H7 (cell line): ENCODE data around the gene GLRA2. TPM values are rescaled to one million over a fixed set of nuclear protein-coding genes. Genes with fewer than 3 reads are reported as not detected.

Source experiments
- DNase-seq: peaks from one replicate; pipeline ENCODE4 v3.0.0; 2012
- H3K27me3 ChIP-seq: 2 replicates; pipeline ENCODE4 v1.6.0; 2011; ENCODE audit warnings: mild to moderate bottlenecking, low read length; ENCODE audit not compliant: control insufficient read depth, insufficient read depth
- H3K36me3 ChIP-seq: replicated peaks from 2 replicates; pipeline ENCODE4 v1.5.1; 2011; ENCODE audit warnings: low read length; ENCODE audit not compliant: control insufficient read depth, insufficient read depth
- H3K4me3 ChIP-seq: 2 replicates; pipeline ENCODE4 v1.5.1; 2011; ENCODE audit warnings: low read depth, mild to moderate bottlenecking, control low read depth, low read length, moderate library complexity; ENCODE audit not compliant: insufficient read depth
- total RNA-seq: library from RNA; depleted of rRNA; stranded (reverse); fragments of >200 nt; shearing (Covaris generic); gene quantifications from 2 replicates; pipeline ENCODE4 v1.2.3, GENCODE V29; 2014

GLRA2 gene
- total RNA-seq, 1 experiment from 2014 or later = not detected

DNA sequence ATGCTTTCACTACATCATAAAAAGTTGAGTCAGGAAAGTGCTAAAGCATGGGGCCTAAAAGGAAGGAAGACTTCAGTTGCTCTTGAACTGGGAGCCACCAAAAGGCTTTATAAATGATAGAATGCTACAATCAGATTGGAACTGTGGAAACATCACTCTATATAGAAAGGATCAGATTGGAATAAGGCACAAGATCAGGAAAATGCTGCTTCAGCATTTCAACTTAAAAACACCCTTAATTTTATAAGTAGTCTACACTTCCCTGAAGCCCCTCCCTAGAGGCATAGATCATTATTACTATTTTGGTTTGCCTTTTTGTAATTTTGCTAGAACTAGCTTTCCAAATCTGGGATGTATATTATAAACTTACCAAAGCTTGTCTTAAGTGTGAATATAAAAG, 172.8 kb downstream of the GLRA2 start:
- Histone ChIP-seq H3K4me3 (no peak overlapping the region), H3K36me3 (no peaks in the 10 kb centered on the region), H3K27me3 (no peaks in the 10 kb centered on the region)
- no peak for DNase-seq

DNA sequence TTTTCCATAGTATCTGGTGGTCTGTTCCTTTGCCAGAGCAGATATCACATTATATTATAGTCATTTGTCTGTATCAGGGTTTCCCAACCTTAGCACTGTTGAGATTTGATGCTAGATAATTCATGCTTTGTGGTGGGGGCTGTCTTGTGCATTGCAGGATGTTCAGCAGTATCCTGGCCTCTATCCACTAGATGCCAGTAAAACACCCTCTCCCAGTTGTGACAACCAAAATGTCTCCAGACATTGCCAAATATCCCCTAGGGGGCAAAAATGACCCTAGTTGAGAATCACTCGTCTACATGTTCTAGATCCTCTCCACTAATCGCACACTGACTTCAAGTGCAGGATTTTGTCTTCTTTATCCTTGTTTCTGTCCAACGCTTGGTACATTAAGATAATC, 182.8 kb downstream of the GLRA2 start:
- H3K36me3 ChIP-seq = no peaks in the 10 kb centered on the region
- no peak overlapping the region for H3K4me3 ChIP-seq
- no peak for DNase-seq
- H3K27me3 ChIP-seq = no peaks in the 10 kb centered on the region

DNA sequence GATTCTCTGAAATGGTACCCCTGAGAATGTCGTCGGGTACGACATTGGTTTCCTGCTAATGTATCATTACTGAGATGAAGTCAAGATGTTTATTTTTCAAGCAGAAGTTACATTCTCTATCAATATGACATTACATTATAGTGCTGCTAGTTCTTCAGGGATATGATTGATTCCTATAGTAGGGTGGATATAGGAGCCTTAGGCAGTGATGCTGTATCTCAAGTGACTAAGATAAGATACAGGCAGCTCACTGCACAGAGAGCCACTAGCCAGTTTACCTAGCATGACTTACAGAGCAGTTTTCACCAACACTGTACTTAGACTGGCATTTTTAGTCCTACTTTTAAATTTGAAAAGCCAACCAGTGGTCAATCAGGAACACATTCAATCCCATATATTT, 188.6 kb downstream of the GLRA2 start:
- H3K27me3 ChIP-seq = no peaks in the 10 kb centered on the region
- DNase-seq = no peak
- no peak overlapping the region for H3K4me3 ChIP-seq
- no peaks in the 10 kb centered on the region for H3K36me3 ChIP-seq

DNA sequence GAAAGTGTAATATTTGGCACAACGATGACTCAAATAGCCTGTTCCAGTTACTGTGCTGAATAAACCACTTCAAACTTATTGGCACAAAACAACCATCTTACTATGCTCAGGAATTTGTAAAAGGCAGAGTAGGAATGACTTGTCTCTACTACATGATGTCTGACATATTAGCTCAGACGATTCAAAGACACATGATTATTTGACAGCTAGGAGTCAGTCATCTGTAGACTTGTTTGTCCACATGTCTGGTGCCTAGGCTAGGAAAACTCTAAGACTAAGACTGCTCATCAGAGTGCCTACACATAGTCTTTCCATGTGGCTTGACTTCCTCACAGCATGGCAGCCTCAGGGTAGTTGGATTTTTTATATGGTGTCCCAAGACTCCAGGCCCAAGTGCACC, 189.1 kb downstream of the GLRA2 start:
- Histone ChIP-seq H3K36me3 (no peaks in the 10 kb centered on the region), H3K4me3 (no peak overlapping the region), H3K27me3 (no peaks in the 10 kb centered on the region)
- DNase-seq = no peak

DNA sequence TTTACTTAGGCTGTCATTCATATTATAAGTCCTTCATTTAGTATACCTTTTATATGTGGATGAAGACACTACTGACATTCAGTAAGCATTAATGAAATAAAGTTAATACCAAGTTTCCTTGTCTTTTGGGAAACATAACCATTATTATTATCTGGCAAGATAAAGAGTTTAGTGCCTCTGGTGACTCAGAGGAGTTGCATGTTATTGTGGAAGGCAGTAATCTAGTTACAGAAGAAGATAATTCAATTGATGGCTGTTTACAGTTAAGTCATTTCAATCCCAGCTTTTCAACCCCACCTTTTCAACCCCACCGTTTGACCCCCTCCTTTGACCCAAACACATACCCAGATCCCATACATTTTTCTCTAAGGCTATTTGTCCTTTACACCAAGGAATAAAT, 199.7 kb downstream of the GLRA2 start:
- no peak for DNase-seq
- Histone ChIP-seq H3K27me3 (no peaks in the 10 kb centered on the region), H3K4me3 (no peak overlapping the region), H3K36me3 (no peaks in the 10 kb centered on the region)

DNA sequence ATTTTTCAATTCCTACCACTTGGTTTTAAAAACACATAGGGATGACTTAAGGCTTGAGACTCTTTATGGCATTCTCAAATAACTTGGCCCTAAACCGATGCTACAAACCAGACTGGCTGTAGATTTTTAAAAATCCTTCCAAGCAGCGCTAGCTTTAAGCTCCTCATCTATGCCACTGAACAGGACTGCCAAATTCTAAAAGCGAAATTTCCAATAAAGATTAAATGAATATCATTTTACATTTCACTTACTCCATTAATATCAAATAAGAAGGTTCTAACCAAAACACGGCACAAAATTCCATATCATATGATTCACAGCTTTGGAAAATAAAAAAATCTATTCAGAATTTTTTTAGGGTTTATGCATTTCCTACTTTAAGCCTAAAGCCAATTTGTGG, 209.3 kb downstream of the GLRA2 start:
- H3K36me3 ChIP-seq = no peaks in the 10 kb centered on the region
- DNase-seq = no peak
- H3K27me3 ChIP-seq = no peaks in the 10 kb centered on the region
- H3K4me3 ChIP-seq = no peak overlapping the region

DNA sequence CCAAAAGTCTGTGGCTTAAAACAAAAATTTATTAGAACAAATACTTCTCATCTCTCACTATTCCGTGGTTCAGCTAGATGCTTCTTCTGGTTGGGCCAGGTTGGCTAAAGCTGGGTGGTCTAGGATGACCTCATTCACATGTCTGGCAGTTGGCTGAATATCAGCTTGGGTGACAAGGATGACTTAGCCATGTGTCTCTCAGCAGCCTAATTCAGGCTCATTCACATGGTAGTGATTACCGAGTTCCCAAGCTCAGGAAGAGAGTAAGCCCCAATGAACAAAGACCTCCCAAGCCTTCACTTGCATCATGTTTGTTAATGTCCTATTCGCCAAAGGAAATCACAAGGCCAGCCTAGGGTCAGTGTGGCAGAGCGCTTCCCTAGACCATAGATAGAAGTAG, 224.1 kb downstream of the GLRA2 start:
- H3K27me3 ChIP-seq = no peaks in the 10 kb centered on the region
- DNase-seq = no peak

DNA sequence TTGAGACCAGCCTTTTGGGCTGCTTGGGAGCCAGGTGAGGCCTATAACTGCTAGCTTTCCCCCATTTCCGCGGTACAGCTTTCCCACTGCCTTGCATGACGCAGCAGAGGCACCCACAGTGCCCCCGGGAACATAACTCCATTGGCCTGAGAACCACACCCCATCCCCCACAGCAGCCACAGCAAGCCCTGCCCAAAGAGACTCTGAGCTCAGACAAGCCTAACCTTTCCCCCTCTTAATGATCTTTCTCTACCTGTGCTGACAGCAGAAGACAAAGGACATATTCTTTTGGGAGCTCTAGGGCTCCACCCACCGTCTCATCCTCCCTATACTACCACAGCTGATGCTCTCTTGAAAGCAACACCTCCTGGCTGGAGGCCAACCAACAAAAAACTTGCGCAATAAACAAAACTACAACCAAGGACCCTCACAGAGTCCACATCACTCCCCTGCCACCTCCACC, 228.7 kb downstream of the GLRA2 start:
- no peak for DNase-seq
- Histone ChIP-seq H3K27me3 (no peaks in the 10 kb centered on the region), H3K4me3 (no peak overlapping the region), H3K36me3 (no peaks in the 10 kb centered on the region)

More for the DNA sequence above, 224.1 kb downstream of the GLRA2 start:
- H3K4me3 ChIP-seq = no peak overlapping the region
- H3K36me3 ChIP-seq = no peaks in the 10 kb centered on the region

DNA sequence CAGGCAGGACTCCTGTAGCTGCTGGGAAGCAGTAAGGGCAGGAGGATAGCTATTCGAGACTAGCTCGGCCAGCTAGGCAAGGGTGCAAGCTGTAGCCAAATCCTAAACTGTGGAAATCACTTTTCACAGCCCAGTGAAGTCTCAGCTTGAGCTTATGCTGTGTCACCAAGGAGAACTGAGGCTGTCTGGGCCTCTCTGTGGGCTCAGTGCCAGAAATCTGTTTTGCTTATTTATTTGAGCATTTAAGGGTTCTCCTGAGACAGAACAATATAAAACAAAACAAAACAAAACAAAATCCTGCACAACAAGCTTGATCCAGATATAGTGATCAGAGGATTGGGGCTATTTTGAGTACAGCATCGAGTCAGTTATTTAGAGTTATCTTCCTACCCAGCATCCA, 246.1 kb downstream of the GLRA2 start:
- no peak overlapping the region for H3K4me3 ChIP-seq
- no peaks in the 10 kb centered on the region for H3K36me3 ChIP-seq
- DNase-seq = no peak
- H3K27me3 ChIP-seq = no peaks in the 10 kb centered on the region

DNA sequence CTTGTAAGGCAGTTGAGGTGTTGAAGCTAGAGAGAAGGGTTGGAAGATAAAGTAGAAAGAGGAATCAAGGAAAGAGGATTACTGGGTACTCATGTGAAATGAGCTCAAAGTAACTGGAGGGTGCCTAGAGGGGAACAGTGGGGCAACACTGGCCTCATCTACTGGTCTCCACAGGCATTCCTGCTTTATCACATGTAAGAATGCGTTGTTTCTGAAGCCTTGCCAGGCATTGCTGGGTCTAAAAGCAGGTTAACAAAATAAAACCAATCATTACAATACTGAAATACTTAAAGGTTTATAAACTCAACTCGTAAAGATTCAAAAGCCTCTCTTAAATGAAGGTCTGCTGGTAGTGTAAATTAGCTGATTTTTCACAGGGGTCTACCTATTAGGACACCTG, 247.6 kb downstream of the GLRA2 start:
- Histone ChIP-seq H3K4me3 (no peak overlapping the region), H3K27me3 (no peaks in the 10 kb centered on the region), H3K36me3 (no peaks in the 10 kb centered on the region; the same call in 1 of the 2 replicates)
- DNase-seq = no peak

DNA sequence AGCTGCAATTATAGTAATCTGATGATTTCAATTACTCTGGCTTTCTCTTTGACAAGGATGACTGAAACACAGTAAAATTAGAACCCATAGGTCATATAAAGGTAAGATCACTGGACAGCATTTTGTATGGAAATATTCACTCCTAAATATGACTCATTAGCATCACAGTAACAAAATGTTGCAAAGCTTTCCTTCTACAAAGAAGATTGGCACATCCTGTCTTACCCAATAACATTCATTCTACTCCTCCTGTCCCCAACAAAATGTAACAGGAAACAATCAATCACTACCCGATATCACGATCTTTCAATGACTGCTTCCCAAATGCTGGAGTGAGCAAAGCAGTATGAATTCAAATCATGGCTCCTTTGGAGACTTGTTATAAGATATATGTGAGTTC, 248.2 kb downstream of the GLRA2 start:
- Histone ChIP-seq H3K36me3 (no peaks in the 10 kb centered on the region; the same call in 1 of the 2 replicates), H3K4me3 (no peak overlapping the region), H3K27me3 (no peaks in the 10 kb centered on the region)
- no peak for DNase-seq

DNA sequence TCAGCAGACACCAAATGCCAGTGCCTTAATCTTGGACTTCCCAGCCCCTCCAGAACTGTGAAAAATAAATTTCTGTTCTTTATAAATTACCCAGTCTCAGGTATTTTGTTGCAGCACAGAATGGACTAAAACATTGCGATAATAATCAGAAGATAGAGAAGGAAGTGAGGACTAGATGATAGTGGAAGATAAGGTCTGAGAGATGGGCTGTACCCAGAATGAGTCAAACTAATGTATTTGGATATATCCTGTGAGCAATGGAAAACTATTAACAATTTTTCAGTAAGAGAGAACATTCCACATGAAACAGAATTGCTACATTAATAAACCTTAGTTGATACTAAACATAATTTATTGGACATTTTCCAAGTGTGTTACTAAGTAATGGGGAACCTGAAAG, 250.2 kb downstream of the GLRA2 start:
- Histone ChIP-seq H3K27me3 (no peaks in the 10 kb centered on the region), H3K4me3 (no peak overlapping the region), H3K36me3 (no peaks in the 10 kb centered on the region; the same call in 1 of the 2 replicates)
- DNase-seq = no peak
